WTC11 (cell line): Measurements from ENCODE around the gene GUCY2D.

Experiments used
- CTCF ChIP-seq: fragments of 200-600 bp; IDR thresholded peaks from 2 replicates; pipeline ENCODE4 v1.8.0; 2022; ENCODE audit warnings: antibody characterized with exemption
- HMGXB4 ChIP-seq: sonication (generic); formaldehyde crosslinking; IDR thresholded peaks from 2 replicates; pipeline ENCODE4 v1.8.1; 2023; ENCODE audit warnings: mild to moderate bottlenecking, moderate library complexity, missing genetic modification reagents
- NFE2L1 ChIP-seq: sonication (generic); formaldehyde crosslinking; IDR thresholded peaks from 2 replicates; pipeline ENCODE4 v1.8.1; 2023; ENCODE audit warnings: missing genetic modification reagents
- TCF7 ChIP-seq: sonication (generic); formaldehyde crosslinking; IDR thresholded peaks from 2 replicates; pipeline ENCODE4 v1.8.0; 2022; ENCODE audit warnings: mild to moderate bottlenecking, low read depth, missing genetic modification reagents, moderate library complexity
- TEAD1 ChIP-seq: sonication (generic); formaldehyde crosslinking; IDR thresholded peaks from 2 replicates; pipeline ENCODE4 v1.8.0; 2022; ENCODE audit warnings: mild to moderate bottlenecking, missing genetic modification reagents
- ZNF423 ChIP-seq: fragments of 250-450 bp; sonication (Bioruptor Pico); IDR thresholded peaks from 2 replicates; pipeline ENCODE4 v2.1.2; 2022; ENCODE audit warnings: mild to moderate bottlenecking, moderate library complexity
- ZNF671 ChIP-seq: fragments of 250-450 bp; sonication (Bioruptor Pico); IDR thresholded peaks from 2 replicates; pipeline ENCODE4 v1.8.0; 2021; ENCODE audit warnings: mild to moderate bottlenecking

DNA sequence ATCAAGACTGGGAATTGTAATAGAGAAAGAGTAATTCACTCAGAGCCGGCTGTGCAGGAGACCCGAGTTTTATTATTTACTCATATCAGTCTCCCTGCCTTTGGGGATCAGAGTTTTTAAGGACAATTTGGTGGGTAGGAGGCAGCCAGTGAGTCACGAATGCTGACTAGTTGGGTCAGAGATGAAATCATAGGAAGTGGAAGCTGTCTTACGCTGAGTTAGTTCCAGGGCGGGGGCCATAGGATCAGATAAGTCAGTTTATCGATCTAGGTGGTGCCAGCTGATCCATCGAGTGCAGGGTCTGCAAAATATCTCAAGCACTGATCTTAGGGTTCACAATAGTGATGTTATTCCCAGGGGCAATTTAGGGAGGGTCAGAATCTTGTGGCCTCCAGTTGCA lies 20.2 kb upstream of the GUCY2D start:
- TF ChIP-seq CTCF (no peak), HMGXB4 (CRISPR knock-in tag) (no peak), TEAD1 (CRISPR knock-in tag) (no peak), ZNF671 (no peak), TCF7 (CRISPR knock-in tag) (no peak), ZNF423 (CRISPR knock-in tag) (no peak), NFE2L1 (CRISPR knock-in tag) (no peak)
